BE2C (cell line): ENCODE measurements around the gene KCNK4.
A peak's percentile ranks its signal among the peaks of the same experiment; 100 is the strongest.

Experiments used
- DNase-seq: peaks from one replicate; pipeline ENCODE4 v3.0.0-alpha.2; 2020
- H3K27me3 ChIP-seq: fragments of 250-450 bp; sonication (Bioruptor Pico); 2 replicates; pipeline ENCODE4 v1.5.1; 2020; ENCODE audit warnings: mild to moderate bottlenecking
- H3K36me3 ChIP-seq: fragments of 250-450 bp; sonication (Bioruptor Pico); 2 replicates; pipeline ENCODE4 v1.5.1; 2020; ENCODE audit warnings: mild to moderate bottlenecking
- H3K4me1 ChIP-seq: fragments of 250-450 bp; sonication (Bioruptor Pico); 2 replicates; pipeline ENCODE4 v1.5.1; 2020
- H3K4me3 ChIP-seq: 2 replicates; pipeline ENCODE4 v1.5.1; 2011; ENCODE audit warnings: low read depth, low read length
- H3K9me3 ChIP-seq: fragments of 250-450 bp; sonication (Bioruptor Pico); 2 replicates; pipeline ENCODE4 v1.5.1; 2020
- CTCF ChIP-seq: IDR thresholded peaks from 2 replicates; pipeline ENCODE4 v1.5.1; 2012; ENCODE audit warnings: mild to moderate bottlenecking, low read depth, low read length

The KCNK4 gene

DNA sequence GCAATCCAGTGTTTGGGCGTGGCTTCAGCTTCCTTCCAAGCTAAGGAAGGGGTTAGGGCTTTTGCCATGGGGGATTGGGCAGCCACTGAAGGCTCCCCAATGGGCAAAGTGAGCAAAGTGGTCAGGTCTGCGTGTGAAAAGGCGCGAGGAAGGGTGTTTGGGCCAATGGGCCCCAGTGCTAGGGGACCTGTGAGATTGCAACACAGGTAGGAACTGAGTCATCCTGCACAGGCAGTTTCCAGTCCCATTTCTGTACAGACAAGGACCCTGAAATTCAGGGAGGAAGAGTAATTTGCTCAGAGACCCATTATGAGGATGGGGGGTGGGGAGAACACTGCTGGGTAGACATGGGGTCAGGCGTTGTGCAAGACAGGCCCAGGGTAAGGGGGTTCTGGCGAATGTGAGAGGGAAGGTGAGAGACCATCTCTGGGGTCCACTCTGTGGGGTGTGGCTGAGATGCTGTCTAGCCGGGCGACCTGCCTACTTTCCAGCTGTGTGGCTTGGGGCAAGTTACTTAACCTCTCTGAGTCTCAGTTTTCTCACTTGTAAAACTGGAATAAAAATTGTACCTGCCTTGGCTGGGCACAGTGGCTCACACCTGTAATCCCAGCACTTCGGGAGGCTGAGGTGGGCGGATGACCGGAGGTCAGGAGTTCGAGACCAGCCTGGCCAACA is 56.2 kb downstream of the KCNK4 start:
- no peaks in the 10 kb centered on the region for H3K36me3 ChIP-seq
- TF ChIP-seq CTCF = no peak
- H3K4me1 ChIP-seq = no peaks in the 10 kb centered on the region
- no peaks in the 10 kb centered on the region for H3K27me3 ChIP-seq
- no peak for DNase-seq
- H3K9me3 ChIP-seq = no peaks in the 10 kb centered on the region
- H3K4me3 ChIP-seq = no peak overlapping the region

GRCh38 chr11:64348383-64349024 is 57.4 kb downstream of the KCNK4 start:
- no peaks in the 10 kb centered on the region for H3K9me3 ChIP-seq
- no peak for TF ChIP-seq CTCF
- no peaks in the 10 kb centered on the region for H3K36me3 ChIP-seq
- peak; percentile 3 for DNase-seq
- no peaks in the 10 kb centered on the region for H3K4me1 ChIP-seq
- no peak overlapping the region for H3K4me3 ChIP-seq
- no peaks in the 10 kb centered on the region for H3K27me3 ChIP-seq

DNA sequence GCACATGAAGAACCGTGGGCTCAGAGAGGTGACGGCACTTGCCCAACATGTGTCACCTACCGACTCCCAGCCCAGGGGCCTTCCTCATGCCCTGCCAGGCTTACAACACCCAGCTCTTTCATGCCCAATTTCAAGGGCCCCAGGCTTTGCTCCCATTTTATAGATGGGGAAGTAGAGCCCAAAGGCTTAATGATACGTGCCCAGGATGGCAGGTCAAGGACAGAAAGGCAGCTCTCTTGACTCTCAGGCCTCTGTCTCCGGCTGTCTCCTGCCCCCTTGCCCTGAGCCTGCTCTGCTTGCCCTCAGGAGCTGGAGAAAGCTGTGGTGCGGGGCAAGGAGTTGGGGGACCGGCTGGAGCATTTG is 57.9 kb downstream of the KCNK4 start:
- H3K4me3 ChIP-seq = no peak overlapping the region

DNA sequence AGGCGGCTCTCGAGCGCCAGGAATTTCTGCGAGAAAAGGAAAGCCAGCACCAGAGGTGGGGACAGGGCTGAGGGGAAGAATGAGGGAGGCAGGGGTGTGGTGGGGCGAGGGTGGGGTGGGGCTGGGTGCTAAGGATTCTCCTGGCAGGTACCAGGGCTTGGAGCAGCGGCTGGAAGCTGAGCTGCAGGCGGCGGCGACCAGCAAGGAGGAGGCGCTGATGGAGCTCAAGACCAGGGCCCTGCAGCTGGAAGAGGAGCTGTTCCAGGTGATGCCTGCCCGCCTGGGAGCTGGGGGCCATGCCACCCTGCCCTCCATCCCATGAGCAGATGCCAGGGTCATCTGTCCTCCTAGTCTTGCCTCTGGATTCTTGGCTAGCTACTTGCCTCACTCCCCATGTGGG is 58.3 kb downstream of the KCNK4 start:
- Histone ChIP-seq H3K9me3 (no peaks in the 10 kb centered on the region), H3K4me3 (no peak overlapping the region), H3K4me1 (no peaks in the 10 kb centered on the region), H3K27me3 (no peaks in the 10 kb centered on the region), H3K36me3 (no peaks in the 10 kb centered on the region)
- TF ChIP-seq CTCF = no peak
- DNase-seq = no peak

More for the DNA sequence above, 57.9 kb downstream of the KCNK4 start:
- no peak for TF ChIP-seq CTCF
- Histone ChIP-seq H3K27me3 (no peaks in the 10 kb centered on the region), H3K4me1 (no peaks in the 10 kb centered on the region), H3K9me3 (no peaks in the 10 kb centered on the region), H3K36me3 (no peaks in the 10 kb centered on the region)
- DNase-seq = no peak
